HS-5 (cell line): ENCODE results near the gene NHLH1.

Experiments
- DNase-seq: peaks from one replicate; pipeline ENCODE4 v3.0.0-alpha.2; 2012; ENCODE audit warnings: low read depth

The NHLH1 gene

DNA sequence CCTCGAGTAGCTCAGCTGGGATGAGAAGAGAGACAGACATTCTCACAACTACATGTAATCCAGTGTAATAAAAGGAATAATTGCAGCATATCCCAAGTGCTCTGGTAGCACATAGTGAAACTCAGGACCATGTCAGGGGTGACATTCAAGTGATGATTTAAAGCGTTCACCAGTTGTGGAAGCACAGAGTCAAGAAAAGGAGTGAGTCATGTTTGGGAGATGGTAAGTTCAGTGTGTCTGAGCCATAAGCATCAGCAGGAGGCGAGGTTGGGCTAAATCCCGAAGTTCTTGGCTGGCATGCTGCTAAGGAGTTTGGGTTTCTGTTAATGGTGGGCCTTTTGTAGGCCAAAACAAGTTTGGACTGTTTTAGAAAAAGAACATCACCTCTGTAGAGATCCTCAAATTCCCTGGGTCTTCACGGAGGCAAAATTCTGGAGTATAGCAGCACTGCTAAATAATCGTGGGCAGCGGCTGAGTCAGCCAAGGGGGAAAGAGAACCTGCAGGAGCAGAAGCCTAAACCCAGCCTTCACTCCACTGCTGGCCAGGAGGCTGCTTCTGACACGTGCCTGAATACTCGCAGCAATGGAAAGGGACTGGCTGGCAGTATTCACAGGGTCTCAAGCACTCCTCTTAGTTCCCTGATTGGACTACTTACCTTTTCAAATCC, 7.2 kb upstream of the NHLH1 start:
- no peak for DNase-seq

GRCh38 chr1:160360227-160360695, 6.6 kb upstream of the NHLH1 start:
- DNase-seq: no peak

DNA sequence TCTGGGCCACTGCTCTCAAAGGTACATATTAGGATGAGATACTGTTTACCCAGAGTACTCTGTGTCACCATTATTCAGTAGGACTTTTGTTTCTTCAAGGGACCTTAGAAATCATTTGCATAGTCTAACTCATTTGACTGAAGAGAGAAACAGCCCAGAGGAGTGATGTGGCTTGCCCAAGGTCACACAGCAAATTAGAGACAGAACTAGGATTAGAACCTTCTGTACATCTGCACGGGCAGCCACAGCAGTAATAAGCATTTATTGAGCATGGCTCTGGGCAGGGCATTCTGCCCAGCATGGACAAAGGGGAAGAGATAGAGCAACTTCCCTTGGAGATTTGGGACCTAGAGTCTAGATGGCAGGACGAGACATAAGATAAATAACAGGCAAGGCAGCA, 5.7 kb upstream of the NHLH1 start:
- DNase-seq: no peak

- DNase-seq: no peak
Measured at GRCh38 chr1:160361814-160362167, 5.1 kb upstream of the NHLH1 start.

GRCh38 chr1:160362168-160362957, 4.5 kb upstream of the NHLH1 start:
- DNase-seq: no peak

DNA sequence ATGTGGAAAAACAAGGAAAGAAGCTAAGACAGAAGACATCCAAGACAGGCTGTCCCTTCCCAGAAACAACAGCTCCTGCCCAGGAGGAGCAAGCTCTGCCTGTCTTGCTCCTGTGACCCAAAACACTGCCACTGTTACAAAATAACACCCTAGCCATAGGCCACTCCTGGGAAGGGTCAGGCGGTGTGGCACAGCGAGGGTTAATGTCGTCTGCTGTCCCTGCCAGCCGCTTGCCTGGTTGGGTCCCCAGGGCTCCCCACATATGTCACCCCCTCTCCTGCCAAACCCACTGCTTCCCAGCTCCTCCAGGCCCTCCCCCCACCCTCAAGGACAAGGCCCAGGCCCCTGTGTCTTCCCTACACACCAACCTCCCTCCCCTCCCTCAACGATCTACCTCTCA, 3.9 kb upstream of the NHLH1 start:
- DNase-seq: no peak

GRCh38 chr1:160363951-160364735, 2.7 kb upstream of the NHLH1 start:
- no peak for DNase-seq

- no peak for DNase-seq
Measured at GRCh38 chr1:160365325-160365724, 1.5 kb upstream of the NHLH1 start.

DNA sequence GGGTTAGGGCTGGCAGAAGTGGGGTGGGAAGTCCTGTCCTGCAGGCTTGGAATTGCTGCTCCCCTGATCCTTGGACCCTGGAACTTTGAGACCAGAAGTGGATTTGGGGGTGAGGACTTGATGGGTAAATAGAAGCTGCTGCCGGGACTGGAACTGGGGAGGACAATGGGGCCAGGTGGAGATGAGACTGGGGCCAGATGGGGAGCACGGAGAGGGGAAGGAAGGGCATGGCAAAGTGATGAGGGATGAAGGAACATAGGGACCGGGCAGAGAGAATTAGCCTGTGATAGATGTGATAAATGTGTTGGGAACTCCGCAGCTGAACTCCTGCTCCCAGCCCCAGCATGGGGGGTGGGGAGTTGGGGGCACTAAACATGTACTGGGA, 637 bp downstream of the NHLH1 start:
- DNase-seq: no peak

GRCh38 chr1:160367934-160368923, 1.4 kb downstream of the NHLH1 start:
- no peak for DNase-seq

DNA sequence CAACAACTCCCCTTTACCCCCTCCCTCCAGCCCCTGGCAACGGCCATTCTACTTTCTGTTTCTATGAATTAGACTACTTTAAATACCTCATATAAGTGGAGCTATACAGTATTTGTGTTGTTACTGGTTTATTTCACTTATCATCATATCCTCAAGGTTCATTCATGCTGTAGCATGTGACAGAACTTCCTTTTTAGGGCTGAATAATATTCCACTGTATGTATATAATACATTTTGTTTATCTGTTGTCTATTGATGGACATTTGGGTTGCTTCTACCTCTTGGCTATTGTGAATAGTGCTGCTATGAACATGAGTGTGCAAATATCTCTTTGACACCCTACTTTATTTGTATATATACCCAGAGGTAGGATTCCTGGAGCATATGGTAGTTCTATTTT, 2.2 kb downstream of the NHLH1 start:
- no peak for DNase-seq

DNA sequence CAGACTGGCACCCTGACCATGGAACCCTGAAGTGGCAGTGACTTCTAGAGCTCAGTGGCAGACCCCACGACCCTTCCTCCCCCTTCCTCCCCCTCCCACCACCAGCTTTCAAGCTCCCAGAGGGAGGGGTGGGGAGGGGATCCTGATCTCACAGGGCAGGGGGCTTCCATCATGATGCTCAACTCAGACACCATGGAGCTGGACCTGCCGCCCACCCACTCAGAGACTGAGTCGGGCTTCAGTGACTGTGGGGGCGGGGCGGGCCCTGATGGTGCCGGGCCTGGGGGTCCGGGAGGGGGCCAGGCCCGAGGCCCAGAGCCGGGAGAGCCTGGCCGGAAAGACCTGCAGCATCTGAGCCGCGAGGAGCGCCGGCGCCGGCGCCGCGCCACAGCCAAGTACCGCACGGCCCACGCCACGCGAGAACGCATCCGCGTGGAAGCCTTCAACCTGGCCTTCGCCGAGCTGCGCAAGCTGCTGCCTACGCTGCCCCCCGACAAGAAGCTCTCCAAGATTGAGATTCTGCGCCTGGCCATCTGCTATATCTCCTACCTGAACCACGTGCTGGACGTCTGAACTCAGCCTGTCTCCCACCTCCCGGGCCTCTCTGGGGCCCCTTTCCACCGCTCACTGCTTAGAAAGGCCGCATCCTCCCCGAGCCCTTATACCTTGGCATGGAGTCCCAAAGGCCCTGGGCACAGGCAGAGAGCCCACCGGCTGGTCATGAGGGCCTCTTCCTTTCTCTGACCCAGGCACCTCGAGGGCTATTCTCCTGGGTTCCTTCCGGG, 3.9 kb downstream of the NHLH1 start:
- no peak for DNase-seq

DNA sequence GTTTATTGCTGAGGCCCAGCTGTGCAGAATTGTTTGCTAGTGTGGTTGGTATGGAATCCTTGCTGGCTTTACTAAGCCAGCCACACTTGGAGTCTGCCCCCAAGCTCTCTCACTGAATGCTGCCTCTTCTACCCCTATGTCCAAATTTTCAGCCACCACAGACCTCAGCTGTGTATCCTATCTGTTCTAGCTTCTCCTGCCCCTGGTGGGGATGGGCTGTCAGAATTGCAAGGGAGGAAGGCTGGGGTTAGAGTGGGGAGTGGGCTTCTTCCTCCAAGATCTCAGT, 4.4 kb downstream of the NHLH1 start:
- no peak for DNase-seq

- DNase-seq: no peak
Measured at GRCh38 chr1:160371756-160372155, 4.9 kb downstream of the NHLH1 start.

GRCh38 chr1:160373696-160374095, 6.8 kb downstream of the NHLH1 start:
- DNase-seq: no peak

GRCh38 chr1:160374306-160375110, 7.6 kb downstream of the NHLH1 start:
- no peak for DNase-seq

DNA sequence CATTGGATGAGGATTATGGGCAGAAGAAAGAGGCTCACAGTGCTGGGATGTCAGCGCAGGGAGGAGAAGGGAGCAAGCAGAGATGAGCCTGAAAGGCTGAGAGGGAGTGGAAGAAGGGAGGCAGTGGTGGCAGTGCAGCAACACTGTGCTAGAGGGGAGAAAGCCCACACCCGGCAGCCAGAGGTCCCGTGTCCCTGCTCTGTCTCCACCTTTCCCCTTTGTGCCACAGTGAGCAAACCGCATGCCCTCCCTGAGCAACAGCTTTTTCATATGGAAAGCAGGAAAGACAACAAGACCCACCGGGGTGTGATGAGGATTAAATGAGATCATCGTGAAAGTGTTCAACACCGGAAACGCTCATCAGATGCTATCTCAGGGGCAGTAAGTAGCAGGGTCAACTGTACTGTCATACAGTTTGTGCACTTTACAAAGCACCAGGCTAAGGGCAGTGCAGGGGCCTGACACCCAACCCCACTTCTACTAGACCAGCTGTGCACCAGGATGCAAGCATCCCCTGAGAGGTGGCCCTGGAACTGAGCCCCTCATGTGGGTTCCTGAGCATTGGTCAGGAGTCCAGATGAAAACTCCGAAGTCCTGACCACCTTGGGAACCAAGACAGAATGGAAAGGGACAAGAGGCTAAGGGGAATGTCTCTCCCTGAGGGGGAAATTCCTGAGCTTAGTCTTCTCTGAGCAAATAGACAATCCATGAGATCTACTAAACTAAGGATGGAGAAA, 9.1 kb downstream of the NHLH1 start:
- no peak for DNase-seq

DNA sequence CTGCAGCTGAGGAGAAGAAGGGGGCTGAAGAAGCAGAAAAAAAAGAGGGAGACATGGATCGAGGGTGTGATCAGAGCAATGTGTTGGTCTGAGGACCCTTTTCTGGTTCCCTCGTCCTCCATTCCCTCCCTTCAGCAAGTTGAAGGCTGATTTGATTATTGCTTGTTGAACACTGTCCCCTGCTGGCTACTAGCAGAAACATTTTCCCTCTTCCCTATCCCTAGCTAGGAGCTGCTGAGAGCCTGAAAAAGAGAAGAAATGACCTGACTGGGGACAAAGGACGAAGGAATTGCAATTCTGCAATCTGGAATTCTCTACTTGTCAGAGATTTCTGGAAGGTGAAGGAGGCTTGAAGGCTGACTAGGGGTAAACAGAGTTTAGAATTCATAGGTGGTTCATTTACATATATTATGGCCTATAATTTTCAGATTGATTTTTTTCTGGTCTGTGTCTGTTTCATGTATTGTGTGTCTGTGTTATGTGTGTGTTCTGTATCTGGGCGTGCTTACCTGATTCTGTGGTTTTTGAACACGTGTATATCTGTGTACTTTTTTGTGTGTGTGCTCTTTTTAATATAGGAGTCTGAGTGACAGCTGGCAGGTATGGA, 9.8 kb downstream of the NHLH1 start:
- DNase-seq: no peak

DNA sequence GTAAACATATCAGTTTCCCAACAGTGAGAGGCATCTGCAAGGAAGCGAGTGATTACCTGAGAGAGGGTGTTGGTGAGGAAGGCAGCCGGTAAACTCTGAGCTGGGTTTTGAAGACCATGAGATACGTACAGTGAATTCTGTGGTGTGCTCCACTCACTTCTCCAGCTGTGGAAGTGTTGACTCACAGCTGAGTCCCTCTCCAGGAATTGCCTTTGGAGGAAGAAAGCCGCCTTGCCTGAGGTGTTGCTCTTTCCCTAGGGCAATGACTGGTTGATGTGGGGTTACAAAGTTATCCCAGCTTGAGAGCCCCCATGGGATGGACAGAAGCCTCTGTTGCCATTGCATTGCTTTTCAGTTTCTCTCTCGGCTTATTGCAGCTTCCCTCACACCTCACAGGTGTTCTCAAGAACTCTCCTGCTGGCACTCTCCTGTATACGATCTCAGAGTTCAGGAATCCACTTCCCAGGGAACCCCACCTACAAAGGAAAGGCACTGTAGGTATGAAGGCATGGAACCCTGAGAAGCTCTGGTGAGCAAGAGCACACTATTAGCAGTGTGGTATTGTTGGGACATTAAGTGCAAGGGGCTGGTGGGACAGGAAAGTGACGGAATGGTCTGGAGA, 10.8 kb downstream of the NHLH1 start:
- no peak for DNase-seq
